Activated CD4-positive, CD25-positive, alpha-beta regulatory T cell treated with anti-CD3 and anti-CD28 coated beads, Interleukin-2, amount 50 U/mL, for 72 hours (primary cell): ENCODE measurements around the gene CCDC141.
"Not testable (repeated sequence)": the region's sequence is repeated elsewhere in the genome, so short reads cannot be mapped to it uniquely, and the experiment has no call there.

Experiments
- DNase-seq: peaks from one replicate; pipeline ENCODE4 v3.0.0; 2021

Gene CCDC141, protein sequence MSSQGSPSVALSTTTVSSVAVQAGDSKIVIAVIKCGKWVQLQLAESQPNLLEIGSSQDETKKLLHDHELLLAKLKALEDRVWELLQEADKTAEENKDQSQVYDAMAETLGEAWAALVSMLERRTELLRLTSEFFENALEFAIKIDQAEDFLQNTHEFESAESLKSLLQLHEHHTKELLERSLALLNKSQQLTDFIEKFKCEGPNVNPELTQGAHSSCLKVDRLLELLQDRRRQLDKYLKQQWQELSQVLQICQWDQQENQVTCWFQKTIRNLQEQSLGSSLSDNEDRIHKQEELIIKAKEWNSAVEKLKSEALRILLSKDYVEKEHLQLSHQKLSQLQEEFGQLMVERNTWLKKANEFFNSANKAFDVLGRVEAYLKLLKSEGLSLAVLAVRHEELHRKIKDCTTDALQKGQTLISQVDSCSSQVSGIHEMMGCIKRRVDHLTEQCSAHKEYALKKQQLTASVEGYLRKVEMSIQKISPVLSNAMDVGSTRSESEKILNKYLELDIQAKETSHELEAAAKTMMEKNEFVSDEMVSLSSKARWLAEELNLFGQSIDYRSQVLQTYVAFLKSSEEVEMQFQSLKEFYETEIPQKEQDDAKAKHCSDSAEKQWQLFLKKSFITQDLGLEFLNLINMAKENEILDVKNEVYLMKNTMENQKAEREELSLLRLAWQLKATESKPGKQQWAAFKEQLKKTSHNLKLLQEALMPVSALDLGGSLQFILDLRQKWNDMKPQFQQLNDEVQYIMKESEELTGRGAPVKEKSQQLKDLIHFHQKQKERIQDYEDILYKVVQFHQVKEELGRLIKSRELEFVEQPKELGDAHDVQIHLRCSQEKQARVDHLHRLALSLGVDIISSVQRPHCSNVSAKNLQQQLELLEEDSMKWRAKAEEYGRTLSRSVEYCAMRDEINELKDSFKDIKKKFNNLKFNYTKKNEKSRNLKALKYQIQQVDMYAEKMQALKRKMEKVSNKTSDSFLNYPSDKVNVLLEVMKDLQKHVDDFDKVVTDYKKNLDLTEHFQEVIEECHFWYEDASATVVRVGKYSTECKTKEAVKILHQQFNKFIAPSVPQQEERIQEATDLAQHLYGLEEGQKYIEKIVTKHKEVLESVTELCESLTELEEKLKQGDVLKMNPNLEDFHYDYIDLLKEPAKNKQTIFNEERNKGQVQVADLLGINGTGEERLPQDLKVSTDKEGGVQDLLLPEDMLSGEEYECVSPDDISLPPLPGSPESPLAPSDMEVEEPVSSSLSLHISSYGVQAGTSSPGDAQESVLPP (N-terminal part only)

DNA sequence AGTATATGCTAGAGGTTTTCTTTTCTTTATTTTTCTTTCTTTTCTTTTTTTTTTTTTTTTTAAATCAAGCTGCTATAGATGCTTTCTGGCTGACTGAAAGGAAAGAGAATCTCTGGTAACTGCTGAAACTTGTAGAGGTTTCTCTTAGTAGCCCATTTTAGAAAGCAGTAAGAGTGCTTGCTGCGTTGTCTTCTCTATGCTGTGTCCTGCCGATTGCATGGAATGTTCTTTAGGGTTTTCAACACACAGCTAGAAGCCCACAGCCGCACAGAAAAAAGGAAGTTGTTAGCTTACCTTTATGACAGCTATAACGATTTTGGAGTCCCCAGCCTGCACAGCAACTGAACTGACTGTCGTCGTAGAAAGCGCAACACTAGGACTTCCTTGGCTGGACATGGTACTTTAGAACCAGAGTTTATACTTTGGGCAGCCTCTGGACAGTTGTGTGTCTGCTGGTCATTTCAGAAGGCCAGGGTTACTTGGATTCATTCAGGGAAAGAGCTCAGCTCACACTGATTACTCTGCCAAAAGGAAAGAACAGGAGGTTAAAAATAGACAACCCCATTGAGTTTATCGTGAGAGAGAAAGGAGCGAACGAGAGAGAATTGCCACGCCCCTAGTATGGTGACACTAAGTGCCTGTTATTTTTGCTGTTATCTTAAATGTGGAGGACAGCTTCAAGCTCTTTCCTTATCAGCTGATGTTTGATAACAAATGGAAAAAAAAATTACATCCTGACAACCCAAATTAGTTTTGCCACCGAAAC, at the start of gene CCDC141:
TSS of gene CCDC141 (minus strand) at position 592 of the 766 bp plus-strand sequence. CDS start at position 396, 196 bp downstream.
- DNase-seq = peak; percentile 37

DNA sequence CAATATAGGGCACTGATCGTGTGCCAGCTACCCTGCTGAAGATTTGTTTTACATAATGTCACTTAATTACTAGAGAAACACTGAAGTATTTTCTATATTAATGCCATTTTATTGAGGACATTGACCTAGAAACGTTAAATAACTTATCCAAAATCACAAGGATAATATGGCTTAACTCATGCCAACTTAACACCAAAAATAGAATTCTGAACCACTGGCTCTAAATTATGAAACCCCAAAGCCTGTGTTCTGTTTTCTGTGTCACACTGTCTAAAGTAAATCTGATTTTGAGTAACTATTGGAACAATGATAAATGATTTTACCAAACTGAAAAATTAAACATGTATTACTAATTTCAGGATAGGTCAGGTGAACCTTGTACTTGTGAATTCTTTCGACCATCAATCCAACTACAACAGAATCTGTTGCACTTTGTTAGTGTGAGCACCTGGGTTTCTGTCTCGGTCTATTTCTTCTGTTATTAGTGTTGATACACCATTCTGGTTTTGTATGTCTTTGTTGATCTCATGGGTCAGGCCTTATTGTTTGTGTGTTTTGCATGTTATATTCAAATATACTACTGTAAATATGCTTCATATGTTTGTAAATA, 48.2 kb upstream of the CCDC141 start:
- no peak for DNase-seq

GRCh38 chr2:179097131-179097530, 47.2 kb upstream of the CCDC141 start:
- DNase-seq = no peak

- no peak for DNase-seq
These were observed 46.2 kb upstream of the CCDC141 start for GRCh38 chr2:179096090-179096489.

GRCh38 chr2:179092912-179093311, 43.0 kb upstream of the CCDC141 start:
- DNase-seq = not testable (repeated sequence)

- no peak for DNase-seq
These were observed 32.8 kb upstream of the CCDC141 start for GRCh38 chr2:179082697-179083096.

- no peak for DNase-seq
These were observed 32.0 kb upstream of the CCDC141 start for GRCh38 chr2:179081954-179082353.

DNA sequence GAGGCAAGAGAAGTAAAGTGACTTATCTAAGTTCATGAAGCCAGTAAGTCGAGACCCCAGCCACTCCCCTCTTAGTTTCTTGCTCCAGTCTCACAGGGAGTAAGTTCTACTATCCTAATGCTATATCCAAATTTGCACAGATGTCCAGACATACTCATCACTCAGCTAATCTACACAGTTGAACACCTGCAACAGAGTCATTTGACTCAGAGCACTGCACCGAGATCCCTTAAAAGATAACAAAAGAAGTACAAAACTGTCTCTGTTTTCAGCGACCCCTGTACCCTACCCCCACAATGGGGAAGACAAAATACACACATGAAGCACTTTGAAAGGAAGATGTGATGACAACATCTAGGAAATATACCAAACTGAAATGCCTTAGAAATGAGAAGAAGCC, 22.6 kb upstream of the CCDC141 start:
- DNase-seq = no peak

GRCh38 chr2:179071810-179072355, 21.9 kb upstream of the CCDC141 start:
- no peak for DNase-seq

DNA sequence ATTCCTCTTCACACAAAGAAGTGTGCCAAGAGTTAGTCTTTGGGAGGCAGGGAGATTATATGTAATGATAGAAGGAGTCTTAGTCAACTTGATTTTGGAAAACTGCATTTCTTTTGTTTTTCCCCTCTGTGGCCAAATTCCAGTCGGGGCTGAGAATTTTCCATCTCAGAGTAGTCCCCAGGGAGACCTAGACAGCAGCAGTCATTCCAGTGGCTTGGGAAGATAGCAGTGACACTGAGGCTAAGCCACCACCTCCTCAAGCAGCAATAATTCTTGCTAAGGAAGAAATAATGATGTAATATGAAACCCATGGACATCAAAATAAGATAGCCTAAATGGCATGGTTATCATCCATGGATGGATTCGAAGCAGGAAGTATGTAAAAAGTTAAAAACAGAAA, 21.0 kb upstream of the CCDC141 start:
- no peak for DNase-seq

DNA sequence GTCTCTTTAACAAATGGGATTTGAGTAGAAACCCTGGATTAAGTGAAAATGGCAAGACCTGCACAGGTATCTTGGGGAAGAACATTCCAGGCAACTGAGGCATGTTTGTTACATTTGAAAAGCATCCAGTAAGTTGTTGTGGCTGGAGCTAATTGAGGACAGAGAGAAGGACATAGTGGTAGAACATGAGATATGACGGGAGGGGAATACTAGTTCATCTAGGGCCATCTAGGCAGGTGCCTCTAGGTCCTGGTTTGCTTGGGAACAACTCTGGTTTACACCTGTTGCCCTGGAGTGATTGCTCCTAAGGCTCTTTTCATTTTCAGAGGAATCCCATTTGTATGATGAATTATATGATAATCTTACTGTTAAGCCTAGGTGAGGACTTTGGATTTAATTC, 19.7 kb upstream of the CCDC141 start:
- DNase-seq = no peak

- no peak for DNase-seq
These were observed 19.2 kb upstream of the CCDC141 start for GRCh38 chr2:179068991-179069643.

- DNase-seq = no peak
These were observed 9.2 kb upstream of the CCDC141 start for GRCh38 chr2:179059026-179059700.

DNA sequence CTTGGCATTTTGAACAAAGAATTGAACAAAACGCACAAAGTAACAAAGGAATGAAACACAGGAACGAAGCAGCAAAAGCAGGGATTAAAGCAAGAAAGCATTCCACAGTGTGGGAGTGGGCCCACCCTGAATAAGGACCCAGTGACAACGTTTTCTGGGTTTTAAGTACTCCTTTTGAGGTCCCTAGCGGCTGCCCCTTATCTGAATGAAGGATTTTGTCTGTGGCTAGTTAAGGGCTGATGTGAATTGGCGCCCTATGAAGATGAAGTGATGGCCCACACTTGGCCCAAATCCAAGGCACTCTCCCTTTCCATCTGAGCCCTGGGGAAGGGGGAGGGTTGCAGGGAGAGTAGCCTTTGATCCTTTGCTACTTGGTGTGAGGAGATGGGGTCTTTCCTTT, 7.8 kb upstream of the CCDC141 start:
- DNase-seq = no peak

DNA sequence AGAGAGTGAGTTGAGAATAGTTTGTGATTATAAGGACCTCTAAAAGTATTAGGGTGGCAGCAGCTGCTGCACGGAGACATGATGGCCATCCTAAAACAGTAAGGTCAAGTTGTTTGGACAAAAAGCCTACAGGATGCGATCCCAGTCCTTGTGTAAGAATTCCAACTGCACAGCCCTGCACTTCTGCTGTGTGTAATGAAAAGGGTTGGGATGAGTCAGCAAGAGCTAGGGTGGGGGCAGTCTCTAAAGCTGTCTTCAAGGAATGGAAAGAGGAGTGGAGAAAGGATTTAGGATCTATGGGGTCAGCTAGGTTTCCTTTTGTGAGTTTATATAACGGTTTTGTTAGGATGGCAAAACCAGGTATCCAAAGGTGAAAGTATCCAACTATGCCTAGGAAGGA, 3.6 kb upstream of the CCDC141 start:
- DNase-seq = not testable (repeated sequence)

GRCh38 chr2:179051250-179051649, 1.3 kb upstream of the CCDC141 start:
- DNase-seq = no peak

GRCh38 chr2:179050755-179051154, 818 bp upstream of the CCDC141 start:
- DNase-seq = no peak

DNA sequence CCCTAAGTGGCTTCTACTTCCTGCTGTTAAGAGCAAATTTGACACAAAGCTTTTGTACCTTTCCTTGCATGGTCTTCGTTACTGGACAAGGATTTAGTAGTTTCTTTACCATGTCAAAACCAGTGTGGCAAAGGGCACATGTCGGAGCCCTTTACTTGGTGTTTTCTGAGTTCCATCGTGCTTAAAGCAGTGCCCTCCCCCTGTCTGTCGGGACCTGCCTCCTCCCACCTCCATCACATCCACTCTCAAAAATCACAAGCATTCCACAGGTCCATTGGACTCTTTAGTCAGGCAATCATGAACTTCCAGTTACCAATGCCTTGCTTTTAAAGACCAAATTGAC, 763 bp downstream of the CCDC141 start:
- no peak for DNase-seq

GRCh38 chr2:179048099-179048498, 1.8 kb downstream of the CCDC141 start:
- no peak for DNase-seq

DNA sequence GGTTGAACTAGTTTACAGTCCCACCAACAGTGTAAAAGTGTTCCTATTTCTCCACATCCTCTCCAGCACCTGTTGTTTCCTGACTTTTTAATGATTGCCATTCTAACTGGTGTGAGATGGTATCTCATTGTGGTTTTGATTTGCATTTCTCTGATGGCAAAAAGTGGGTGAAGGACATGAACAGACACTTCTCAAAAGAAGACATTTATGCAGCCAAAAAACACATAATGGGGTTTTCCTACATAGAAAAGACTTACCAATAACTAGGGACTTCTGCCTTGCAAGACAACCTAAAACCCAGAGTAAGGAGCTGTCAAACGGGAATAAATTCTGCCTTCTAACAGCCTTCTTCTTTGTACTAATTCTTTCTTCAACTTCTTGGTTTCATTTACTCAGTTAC, 4.3 kb downstream of the CCDC141 start:
- DNase-seq = not testable (repeated sequence)

DNA sequence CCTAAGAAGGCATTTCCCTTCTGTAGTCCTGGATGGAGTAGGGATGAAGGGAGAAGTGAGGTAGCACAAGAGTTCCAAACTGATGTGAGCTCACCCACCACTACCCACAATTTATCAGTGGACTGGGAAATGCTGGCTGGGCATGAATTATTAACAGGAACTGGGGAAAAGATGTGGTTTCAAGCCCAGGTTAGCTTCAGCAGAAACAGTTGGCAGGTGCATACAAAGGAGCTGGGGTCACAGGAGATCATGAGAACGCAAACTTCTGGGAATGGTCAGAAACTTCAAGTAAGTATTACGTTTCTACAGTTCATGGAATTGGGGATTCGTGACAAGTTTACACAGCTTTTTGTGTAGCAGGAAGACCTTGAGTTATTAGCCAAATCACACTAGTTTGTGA, 5.4 kb downstream of the CCDC141 start:
- no peak for DNase-seq
